Stimulated activated memory B cell treated with anti-CD40 and anti-IgM and Interleukin-4, amounts not matched to agents 10 μg/mL and 1 μg/mL and 100 μg/mL, for 72 hours (primary cell): ENCODE results near the gene IQCH.
"Not testable (repeated sequence)": the region's sequence is repeated elsewhere in the genome, so short reads cannot be mapped to it uniquely, and the experiment has no call there.

ENCODE experiments used
- ATAC-seq: fragments of 150-1000 bp; cut with Tn5 transposase; 2 replicates; pipeline ENCODE4 v1.10.0; 2021
- H3K27ac Mint-ChIP-seq: one replicate; pipeline ENCODE4 v1.8.0; 2022; ENCODE audit warnings: mild to moderate bottlenecking, mixed read lengths
- H3K27me3 Mint-ChIP-seq: one replicate; pipeline ENCODE4 v1.8.0; 2022; ENCODE audit warnings: mixed read lengths
- H3K36me3 Mint-ChIP-seq: one replicate; pipeline ENCODE4 v1.8.0; 2022; ENCODE audit warnings: mixed read lengths
- H3K4me1 Mint-ChIP-seq: one replicate; pipeline ENCODE4 v1.8.0; 2022; ENCODE audit warnings: mixed read lengths
- H3K4me3 Mint-ChIP-seq: one replicate; pipeline ENCODE4 v1.8.0; 2022; ENCODE audit warnings: mild to moderate bottlenecking, moderate library complexity, mixed read lengths
- H3K9me3 Mint-ChIP-seq: one replicate; pipeline ENCODE4 v1.8.0; 2022; ENCODE audit warnings: mixed read lengths

Gene IQCH

GRCh38 chr15:67405208-67406191 is 150.9 kb downstream of the IQCH start:
- no peak for ATAC-seq
- Mint-ChIP-seq H3K36me3 (no peaks in the 10 kb centered on the region), H3K27me3 (no peaks in the 10 kb centered on the region), H3K27ac (no peak overlapping the region), H3K4me1 (no peaks in the 10 kb centered on the region), H3K4me3 (no peak overlapping the region), H3K9me3 (no peaks in the 10 kb centered on the region)

GRCh38 chr15:67406257-67406861 is 151.8 kb downstream of the IQCH start:
- peaks cover 5% of the 10 kb centered on the region for H3K36me3 Mint-ChIP-seq
- H3K4me1 Mint-ChIP-seq: no peaks in the 10 kb centered on the region
- no peak for ATAC-seq
- H3K9me3 Mint-ChIP-seq: no peaks in the 10 kb centered on the region
- H3K27me3 Mint-ChIP-seq: no peaks in the 10 kb centered on the region
- H3K27ac Mint-ChIP-seq: no peak overlapping the region
- H3K4me3 Mint-ChIP-seq: no peak overlapping the region

- H3K36me3 Mint-ChIP-seq: peaks cover 10% of the 10 kb centered on the region
- H3K9me3 Mint-ChIP-seq: no peaks in the 10 kb centered on the region
- no peak for ATAC-seq
- no peaks in the 10 kb centered on the region for H3K4me1 Mint-ChIP-seq
- H3K27ac Mint-ChIP-seq: no peak overlapping the region
- no peak overlapping the region for H3K4me3 Mint-ChIP-seq
- no peaks in the 10 kb centered on the region for H3K27me3 Mint-ChIP-seq
These were observed 153.2 kb downstream of the IQCH start for GRCh38 chr15:67407786-67408185.

GRCh38 chr15:67409175-67409574 is 154.6 kb downstream of the IQCH start:
- peaks cover 22% of the 10 kb centered on the region for H3K36me3 Mint-ChIP-seq
- no peaks in the 10 kb centered on the region for H3K27me3 Mint-ChIP-seq
- no peak overlapping the region for H3K27ac Mint-ChIP-seq
- H3K4me1 Mint-ChIP-seq: no peaks in the 10 kb centered on the region
- H3K4me3 Mint-ChIP-seq: no peak overlapping the region
- no peak for ATAC-seq
- H3K9me3 Mint-ChIP-seq: no peaks in the 10 kb centered on the region

GRCh38 chr15:67411486-67411885 is 156.9 kb downstream of the IQCH start:
- Mint-ChIP-seq H3K4me1 (no peaks in the 10 kb centered on the region), H3K27ac (no peak overlapping the region), H3K27me3 (no peaks in the 10 kb centered on the region), H3K4me3 (no peak overlapping the region), H3K9me3 (no peaks in the 10 kb centered on the region), H3K36me3 (peaks cover 23% of the 10 kb centered on the region)
- no peak for ATAC-seq

- peaks cover 23% of the 10 kb centered on the region for H3K36me3 Mint-ChIP-seq
- H3K9me3 Mint-ChIP-seq: no peaks in the 10 kb centered on the region
- no peaks in the 10 kb centered on the region for H3K4me1 Mint-ChIP-seq
- no peaks in the 10 kb centered on the region for H3K27me3 Mint-ChIP-seq
- H3K27ac Mint-ChIP-seq: no peak overlapping the region
- no peak overlapping the region for H3K4me3 Mint-ChIP-seq
- ATAC-seq: no peak
These were observed 159.3 kb downstream of the IQCH start for GRCh38 chr15:67413770-67414390.

GRCh38 chr15:67415181-67415580 is 160.6 kb downstream of the IQCH start:
- H3K9me3 Mint-ChIP-seq: no peaks in the 10 kb centered on the region

GRCh38 chr15:67416891-67417290 is 162.3 kb downstream of the IQCH start:
- no peak for ATAC-seq
- Mint-ChIP-seq H3K4me3 (no peak overlapping the region), H3K4me1 (no peaks in the 10 kb centered on the region), H3K9me3 (no peaks in the 10 kb centered on the region), H3K36me3 (peaks cover 18% of the 10 kb centered on the region), H3K27ac (no peak overlapping the region), H3K27me3 (no peaks in the 10 kb centered on the region)

More at GRCh38 chr15:67415181-67415580, 160.6 kb downstream of the IQCH start:
- Mint-ChIP-seq H3K4me1 (no peaks in the 10 kb centered on the region), H3K36me3 (peaks cover 23% of the 10 kb centered on the region), H3K27ac (no peak overlapping the region), H3K4me3 (no peak overlapping the region), H3K27me3 (no peaks in the 10 kb centered on the region)
- ATAC-seq: no peak

- Mint-ChIP-seq H3K27ac (no peak overlapping the region), H3K4me3 (no peak overlapping the region), H3K9me3 (no peaks in the 10 kb centered on the region), H3K36me3 (no peaks in the 10 kb centered on the region), H3K4me1 (no peaks in the 10 kb centered on the region), H3K27me3 (no peaks in the 10 kb centered on the region)
- no peak for ATAC-seq
These were observed 165.1 kb downstream of the IQCH start for GRCh38 chr15:67419705-67420104.

GRCh38 chr15:67420137-67420536 is 165.6 kb downstream of the IQCH start:
- H3K27ac Mint-ChIP-seq: no peak overlapping the region
- H3K36me3 Mint-ChIP-seq: no peaks in the 10 kb centered on the region
- H3K9me3 Mint-ChIP-seq: no peaks in the 10 kb centered on the region

GRCh38 chr15:67421105-67421504 is 166.5 kb downstream of the IQCH start:
- Mint-ChIP-seq H3K27ac (no peak overlapping the region), H3K4me1 (no peaks in the 10 kb centered on the region), H3K36me3 (no peaks in the 10 kb centered on the region), H3K27me3 (no peaks in the 10 kb centered on the region), H3K9me3 (no peaks in the 10 kb centered on the region), H3K4me3 (no peak overlapping the region)
- no peak for ATAC-seq

More at GRCh38 chr15:67420137-67420536, 165.6 kb downstream of the IQCH start:
- no peaks in the 10 kb centered on the region for H3K4me1 Mint-ChIP-seq
- ATAC-seq: no peak
- no peaks in the 10 kb centered on the region for H3K27me3 Mint-ChIP-seq
- no peak overlapping the region for H3K4me3 Mint-ChIP-seq

- no peaks in the 10 kb centered on the region for H3K36me3 Mint-ChIP-seq
- no peak for ATAC-seq
- no peaks in the 10 kb centered on the region for H3K9me3 Mint-ChIP-seq
- H3K27ac Mint-ChIP-seq: peak overlapping the region; percentile 8
- H3K4me1 Mint-ChIP-seq: no peaks in the 10 kb centered on the region
- no peak overlapping the region for H3K4me3 Mint-ChIP-seq
- no peaks in the 10 kb centered on the region for H3K27me3 Mint-ChIP-seq
These were observed 167.7 kb downstream of the IQCH start for GRCh38 chr15:67422296-67422695.

- H3K36me3 Mint-ChIP-seq: peaks cover 23% of the 10 kb centered on the region
- no peaks in the 10 kb centered on the region for H3K9me3 Mint-ChIP-seq
- ATAC-seq: no peak
These were observed 179.0 kb downstream of the IQCH start for GRCh38 chr15:67433495-67434099.

GRCh38 chr15:67436351-67437250 is 182.0 kb downstream of the IQCH start:
- not testable (repeated sequence) for H3K27me3 Mint-ChIP-seq, H3K27ac Mint-ChIP-seq, H3K9me3 Mint-ChIP-seq, H3K4me1 Mint-ChIP-seq, H3K4me3 Mint-ChIP-seq, ATAC-seq
- peaks cover 44% of the 10 kb centered on the region for H3K36me3 Mint-ChIP-seq

More at GRCh38 chr15:67433495-67434099, 179.0 kb downstream of the IQCH start:
- no peaks in the 10 kb centered on the region for H3K4me1 Mint-ChIP-seq
- H3K4me3 Mint-ChIP-seq: no peak overlapping the region
- no peaks in the 10 kb centered on the region for H3K27me3 Mint-ChIP-seq
- no peak overlapping the region for H3K27ac Mint-ChIP-seq
